Cerebellar nuclear complex (tissue), 1 donor: ENCODE data around the gene SERPINA12.
"Not testable (repeated sequence)": the region's sequence is repeated elsewhere in the genome, so short reads cannot be mapped to it uniquely, and the experiment has no call there.

Source experiments
- DNase-seq, 2 experiments: peaks; one replicate each; lab custom pipeline; 2025; lab: John Stamatoyannopoulos, UW

Gene SERPINA12

DNA sequence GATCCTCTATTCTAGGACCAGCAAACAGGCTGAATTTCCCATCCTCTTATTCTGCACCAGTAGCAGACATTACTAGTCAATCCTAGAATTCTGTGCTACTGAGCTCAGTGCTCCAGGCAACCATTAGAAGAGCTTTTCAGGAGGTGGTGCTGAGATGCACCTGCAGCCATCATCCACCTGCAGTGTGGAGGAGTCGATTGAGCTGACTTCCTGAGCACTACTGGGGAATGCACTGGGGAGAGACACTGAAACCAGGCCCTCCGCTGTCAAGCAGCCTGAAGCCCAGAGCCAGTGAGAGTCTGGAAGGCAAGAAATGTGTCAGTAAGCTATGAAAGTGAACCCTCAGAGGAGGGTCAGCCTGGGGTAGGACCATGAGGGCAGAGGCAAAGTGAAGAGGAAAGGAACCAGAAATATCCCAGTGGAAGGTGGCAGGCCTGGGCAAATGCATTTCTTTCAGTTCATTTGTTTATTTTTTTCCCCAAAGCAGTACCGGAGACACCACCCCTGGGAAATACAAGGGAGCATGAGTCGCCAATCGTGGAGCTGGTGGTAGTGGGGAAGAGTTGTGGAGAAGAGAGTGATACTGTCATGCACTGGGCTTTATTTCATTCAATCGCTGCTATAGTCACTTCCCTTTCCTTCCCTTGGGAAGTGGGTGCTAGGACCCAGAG lies 28.9 kb upstream of the SERPINA12 start:
- DNase-seq: no peak

DNA sequence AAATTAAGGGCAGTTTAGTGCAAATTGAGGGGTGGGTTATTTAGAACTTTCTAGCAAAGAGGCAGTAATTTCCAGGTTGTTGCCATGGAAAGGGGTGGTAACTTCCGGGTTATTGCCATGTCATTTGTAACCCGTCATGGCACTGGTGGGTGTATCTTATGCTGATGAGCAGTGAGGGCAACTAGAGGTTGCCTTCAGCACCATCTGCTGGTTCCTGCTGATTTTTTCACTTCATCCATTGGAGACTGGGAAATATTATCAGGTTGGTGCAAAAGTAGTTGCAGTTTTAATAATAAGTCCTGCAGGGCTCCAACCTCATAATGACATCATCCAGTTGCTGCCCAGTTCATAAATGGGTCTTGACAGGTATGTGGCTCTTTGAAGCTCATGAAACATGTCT lies 27.6 kb upstream of the SERPINA12 start:
- no peak for DNase-seq

DNA sequence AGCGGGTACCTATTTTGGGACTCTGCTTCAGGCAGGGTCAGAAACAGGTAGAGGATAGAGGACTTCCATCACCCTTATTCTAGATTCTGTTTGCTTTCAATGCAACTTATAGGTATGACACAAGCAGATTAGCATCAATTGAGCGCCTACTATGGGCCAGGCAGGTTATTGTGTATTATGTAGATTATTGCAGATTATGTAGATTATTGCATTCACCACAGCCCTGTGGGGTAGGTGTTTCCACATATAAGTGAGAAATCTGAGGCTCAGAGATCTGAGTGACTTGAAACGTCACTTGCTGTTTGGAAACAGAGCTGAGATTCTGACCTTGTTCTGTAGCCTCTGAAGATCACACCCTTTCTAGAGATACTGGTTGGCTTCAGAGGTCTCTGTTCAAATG lies 26.2 kb upstream of the SERPINA12 start:
- DNase-seq: no peak

DNA sequence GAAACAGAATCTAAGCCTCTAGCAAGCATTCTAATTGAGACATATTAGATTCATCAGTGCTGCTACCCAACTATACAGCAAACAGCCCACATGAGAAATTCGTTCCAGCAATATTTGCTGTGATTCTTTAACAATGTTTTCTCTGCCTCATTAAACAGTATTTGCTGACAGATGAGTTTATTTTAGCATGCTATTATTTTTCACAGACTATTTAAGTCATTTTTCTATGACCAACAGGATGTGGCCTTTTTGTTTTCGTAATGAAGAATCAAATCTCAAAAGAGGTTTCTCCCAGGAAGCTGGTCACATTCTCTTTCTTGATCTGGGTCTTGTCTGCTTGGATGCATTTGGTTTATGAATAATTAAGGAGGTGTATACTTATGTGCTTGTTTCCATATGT lies 23.2 kb upstream of the SERPINA12 start:
- DNase-seq: no peak

DNA sequence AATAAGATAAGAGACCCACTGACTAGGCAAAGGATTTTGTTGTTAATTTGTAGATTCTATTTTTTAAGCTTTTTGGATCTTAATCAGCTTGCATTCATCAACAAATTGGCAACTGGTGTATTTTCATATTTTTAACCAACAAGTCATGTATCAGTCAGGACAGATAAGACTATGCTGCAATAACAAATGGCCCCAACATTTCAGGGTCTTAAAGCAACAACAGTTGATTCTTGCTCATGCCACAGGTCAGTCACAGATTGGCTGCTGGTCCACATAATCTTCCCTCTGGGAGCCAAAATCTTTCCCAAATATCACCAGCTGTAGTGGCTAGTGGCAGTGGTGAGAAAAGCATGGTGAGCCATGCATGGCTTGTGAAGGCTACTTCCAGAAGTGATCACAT lies 21.9 kb upstream of the SERPINA12 start:
- no peak for DNase-seq

DNA sequence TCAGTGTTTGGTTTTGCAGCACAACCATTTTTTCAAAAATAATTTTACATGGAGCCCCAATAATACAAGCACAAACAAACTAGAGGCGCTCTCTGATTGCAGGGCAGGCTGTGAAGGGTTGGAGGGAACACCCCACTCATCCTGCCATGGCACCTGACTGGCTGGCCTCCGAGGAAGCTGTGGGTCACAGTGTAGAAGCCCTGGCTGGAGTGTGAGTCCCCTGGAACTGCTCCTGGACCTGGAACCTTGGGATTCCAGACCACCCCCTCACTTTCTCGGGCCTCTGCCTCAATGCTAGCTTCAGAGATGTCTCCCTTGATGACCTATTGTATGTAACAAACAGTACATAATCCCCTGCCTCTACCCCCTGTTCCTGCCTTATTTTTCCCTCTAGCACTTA lies 14.8 kb upstream of the SERPINA12 start:
- DNase-seq: no peak

DNA sequence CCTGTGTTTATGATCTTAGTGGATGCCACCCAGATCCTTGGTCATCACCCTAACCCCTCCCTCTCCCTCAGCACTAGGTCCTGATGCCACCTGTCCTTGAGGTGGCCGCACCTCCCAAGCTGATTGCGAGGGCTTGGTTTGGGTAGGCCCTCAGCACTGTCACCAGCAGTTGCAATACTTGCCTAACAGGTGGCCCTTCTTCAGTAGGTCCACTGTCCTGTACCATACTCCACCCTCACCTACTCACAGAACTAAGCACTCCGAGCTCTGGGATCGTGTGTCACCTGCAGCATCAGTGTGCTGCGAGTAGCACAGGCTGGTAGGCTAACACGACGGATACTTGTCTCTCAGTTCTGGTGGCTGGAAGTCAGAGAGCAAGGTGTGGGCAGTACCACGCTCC lies 14.0 kb upstream of the SERPINA12 start:
- DNase-seq: no peak

DNA sequence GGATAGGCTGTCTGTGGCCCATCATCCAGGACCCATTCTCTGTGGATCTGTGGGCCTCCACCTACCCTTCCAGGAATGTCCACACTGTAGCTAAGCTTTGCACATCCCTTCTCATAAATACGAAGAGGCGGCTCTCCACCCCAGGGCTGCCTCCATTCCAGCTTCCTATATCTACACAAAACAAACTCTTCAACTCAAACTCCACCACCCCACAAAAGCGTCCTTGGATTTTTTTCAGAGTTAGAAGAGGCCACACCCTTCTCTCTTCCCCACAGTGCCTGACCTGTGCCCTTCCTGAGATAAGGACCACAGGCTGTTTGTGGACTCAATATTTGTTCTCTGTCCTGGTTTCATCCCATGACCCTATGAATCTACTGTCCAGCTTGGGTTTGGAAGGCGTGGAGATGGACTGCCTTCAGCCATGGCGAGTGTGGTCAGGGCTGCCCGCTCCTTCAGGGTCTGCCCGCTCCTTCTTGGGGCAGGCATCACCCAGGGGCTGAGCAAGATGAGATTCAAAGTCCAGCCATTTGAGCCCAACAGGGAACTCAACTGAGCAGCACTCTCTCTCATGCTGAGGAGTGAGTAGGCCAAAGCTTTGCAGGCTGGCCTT lies 13.0 kb upstream of the SERPINA12 start:
- DNase-seq: no peak

DNA sequence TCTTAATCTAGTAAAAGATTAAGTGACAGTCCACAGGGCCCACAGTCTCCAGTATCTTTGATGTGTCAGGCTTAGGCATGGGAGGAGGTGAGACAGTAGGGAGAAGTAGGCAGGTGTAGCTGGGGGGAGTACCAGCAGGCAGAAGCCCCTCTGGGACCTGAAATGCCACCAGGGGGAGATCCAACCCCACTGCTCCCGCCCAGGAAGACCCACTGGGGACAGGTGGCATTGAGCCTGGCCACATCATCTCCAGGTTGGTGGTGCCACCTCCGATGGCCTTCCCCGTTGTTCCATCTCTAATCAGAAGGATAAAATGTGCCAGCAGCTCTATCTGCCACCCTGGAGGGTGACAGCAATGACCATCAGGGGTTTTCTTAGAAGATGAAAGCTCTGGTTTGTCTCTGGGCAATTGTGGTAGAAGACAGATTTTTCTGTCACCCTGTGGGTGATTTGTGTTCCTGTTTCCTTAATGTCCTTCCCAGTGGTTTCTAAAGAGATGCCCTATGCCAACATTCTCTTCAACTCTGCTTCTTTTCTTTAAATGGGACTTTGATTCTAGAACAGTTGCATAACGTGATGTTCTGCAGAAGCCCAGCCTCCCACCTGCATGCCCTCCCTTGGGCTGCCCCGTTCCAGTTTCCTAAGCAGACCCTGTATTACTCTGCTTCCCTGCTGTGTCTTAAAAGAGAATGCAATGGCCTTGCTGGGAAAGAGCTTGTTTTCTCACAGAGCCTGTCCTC lies 12.3 kb upstream of the SERPINA12 start:
- DNase-seq: no peak

DNA sequence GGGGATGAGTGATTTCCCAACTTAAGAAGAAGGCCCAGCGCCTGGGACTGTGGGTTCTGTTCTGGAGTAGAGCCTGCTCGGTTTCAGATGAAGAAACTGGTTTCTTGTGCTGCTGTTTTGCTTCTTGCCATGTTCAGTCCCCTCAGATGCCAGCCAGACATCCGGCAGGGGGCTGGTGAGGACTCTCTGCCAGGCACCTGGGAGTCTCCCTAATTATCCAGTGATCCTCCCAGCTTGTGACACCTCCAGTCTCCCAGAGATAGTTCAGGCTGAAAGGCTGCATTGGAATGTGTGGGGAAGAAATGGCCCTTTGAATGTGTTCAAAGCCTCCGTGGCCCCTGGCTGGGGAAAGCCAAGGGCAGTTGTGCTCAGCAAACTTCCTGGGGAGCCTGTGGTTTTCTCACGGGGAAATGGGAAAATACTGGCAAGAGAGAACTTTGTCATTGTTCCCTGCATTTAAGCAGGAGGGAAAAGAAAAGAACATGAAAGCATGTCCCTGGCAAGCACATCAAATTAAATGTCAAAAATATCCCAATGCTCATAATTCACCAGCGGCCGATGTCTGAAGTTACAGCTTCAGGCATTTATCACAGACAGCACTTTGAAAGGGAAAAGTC lies 8.5 kb upstream of the SERPINA12 start:
- DNase-seq: no peak

DNA sequence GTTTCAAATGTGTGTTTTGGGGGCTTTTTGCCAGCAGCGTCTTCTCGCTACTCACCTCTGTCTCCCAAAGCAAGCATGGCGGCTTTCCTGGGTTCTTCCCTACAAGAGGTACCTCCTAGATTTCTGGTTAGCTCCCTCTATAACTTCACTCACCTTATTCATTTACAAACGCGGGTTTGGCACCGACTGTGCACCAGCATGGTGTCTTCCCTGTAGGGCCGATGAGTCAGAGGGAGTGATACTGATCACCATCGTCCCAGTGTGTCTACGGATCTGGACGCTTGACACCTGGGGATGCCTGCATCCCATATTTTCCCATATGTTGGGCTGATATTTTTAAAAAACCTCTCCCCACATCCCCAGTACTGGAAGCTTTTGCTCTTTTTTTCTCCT lies 8.0 kb upstream of the SERPINA12 start:
- DNase-seq: no peak

DNA sequence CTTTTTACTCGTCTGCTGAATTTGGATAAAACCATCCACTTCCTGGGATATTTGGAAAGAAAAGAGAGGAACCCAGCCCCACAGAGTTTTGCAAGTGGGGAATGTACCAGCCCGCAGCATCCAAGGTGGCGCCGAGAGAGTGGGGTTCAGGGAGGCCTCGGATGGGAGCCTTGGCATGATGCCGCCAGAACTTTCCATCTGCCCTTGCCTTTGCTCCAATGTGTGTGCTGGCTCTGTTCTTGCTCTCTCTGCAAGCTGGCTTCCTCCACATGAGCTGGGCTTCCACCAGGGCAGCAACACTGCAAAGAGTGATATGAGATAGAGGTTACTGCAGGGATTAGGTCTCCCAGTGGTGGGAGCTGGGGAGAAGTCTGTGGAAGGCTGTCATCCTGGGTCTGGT lies 6.6 kb upstream of the SERPINA12 start:
- DNase-seq: no peak

DNA sequence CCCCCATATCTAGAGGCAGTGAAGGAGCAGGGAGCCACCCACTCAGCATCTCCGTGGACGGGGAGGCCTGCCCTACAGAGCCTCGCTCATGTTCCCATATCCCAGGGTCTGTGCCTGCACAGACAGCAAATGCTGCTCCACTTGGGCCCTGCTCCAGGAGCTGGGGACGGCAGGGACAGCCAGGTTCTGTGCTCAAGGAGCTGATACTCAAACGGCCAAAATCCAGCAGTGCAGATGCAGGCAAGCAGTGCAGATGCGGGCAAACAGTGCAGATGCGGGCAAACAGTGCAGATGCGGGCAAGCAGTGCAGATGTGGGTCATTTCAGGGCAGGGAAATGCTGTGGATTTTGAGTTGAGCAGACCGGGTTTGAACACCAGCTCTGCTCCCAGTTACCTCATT lies 6.2 kb upstream of the SERPINA12 start:
- no peak for DNase-seq

DNA sequence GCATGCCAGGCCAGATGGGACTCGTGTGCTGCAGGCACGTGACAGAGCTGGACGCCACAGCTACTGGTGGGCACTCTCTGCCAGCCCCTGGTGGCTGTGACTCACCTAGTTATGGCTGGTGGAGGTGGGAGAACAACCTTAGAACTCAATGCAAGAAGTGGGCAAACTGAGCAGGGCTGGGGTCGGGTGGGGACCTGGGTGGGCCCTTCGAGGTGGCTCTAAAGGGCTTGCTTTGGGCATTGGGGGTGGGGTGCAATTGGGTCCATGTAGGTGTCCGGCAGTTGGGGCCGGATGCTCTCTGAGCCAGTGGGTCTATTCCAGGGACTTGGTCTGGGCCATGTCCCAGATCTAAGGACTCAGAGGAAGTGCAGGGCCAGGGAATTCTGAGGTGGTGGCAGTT lies 5.1 kb upstream of the SERPINA12 start:
- DNase-seq: no peak

DNA sequence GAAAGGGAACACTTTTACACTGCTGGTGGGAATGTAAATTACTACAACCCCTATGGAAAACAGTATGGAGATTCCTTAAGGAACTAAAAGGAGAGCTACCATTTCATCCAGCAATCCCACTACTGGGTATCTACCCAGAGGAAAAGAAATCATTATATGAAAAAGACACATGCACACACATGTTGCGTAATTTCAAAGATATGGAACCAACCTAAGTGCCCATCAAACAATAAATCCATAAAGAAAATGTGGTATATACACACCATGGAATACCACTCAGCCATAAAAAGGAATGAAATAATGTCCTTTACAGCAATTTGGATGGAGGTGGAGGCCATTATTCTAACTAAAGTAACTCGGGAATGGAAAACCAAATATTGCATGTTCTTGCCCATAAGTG lies 1.2 kb upstream of the SERPINA12 start:
- DNase-seq: not testable (repeated sequence)

DNA sequence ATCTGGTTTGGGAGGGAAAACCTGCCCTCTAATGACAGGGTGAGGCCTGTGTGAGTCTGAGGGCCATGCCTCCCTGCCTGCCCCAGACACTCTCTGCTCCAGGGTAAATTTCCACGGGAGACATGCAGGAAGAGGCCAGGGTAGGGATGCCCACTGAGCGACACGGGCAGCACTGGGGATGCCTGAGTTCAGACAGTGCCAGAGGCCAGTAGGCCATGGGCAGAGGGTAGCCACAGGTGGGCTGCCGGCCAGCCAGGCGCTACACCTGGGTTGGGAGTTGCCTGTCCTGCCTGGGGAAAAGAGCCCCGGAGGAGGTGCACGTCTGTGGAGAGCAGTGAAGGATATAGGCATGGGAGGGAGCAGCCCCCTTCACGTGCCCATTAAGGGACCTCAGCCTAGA lies 3.6 kb downstream of the SERPINA12 start:
- DNase-seq: no peak

DNA sequence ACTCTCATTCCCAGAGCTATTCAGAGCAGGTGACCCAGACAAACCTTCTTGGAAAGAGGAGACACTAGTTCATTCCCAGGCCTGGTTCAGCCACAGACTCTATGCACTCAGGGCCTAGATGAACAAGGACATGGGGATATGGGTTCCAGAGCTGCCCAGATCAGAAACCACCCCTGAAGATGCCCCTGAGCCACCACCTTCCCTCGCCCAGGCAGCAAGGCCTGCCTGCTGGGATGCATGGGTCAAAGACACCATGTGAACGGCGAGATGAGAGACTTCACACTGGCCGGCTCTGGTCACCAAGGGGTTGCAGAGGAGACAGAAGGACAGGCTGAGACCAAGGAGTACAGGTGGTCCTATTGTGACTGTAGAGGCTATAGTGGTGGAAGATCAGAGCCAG lies 4.1 kb downstream of the SERPINA12 start:
- no peak for DNase-seq

DNA sequence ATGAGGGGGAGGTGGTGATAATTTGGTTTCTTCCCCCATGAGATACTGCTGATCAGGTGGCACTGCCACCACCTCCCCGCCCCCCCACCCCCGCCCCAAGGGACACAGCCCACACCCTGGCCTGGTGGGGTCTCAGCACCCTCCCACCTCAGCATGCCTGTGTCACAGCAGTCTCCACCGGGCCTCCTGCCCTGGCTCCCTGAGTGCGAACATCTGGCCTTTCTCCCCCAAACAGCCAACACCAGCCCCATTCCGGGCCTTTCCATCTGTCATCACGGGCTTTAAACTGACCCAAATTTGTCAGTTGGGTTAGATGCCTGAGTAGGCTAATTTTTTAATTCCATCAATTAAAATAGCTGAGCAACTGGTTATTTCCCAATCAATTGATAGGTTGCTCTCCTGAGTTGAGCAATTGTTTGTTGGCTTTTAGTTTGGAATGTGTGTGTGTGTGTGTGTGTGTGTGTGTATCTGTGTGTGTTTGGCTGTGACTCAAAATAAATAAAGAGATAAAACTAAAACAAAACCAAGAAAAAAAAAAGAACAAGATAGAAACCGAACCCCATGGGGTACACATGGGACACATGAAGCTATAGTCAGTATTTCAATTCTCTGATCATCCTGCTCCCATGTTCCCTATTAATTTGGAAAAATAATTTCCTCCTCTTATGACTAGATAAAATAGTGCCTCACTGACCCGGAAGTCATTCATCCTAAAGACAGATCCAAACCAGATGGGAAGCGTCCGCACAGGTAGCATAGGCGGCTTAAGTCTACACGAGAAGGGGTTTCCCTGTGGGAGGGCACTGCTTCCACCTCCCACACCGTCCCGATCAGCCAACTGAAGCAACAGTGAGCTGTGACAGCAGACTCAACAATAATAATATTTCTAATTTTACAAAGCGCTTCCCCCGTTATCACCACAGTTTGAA lies 7.4 kb downstream of the SERPINA12 start:
- DNase-seq: no peak

DNA sequence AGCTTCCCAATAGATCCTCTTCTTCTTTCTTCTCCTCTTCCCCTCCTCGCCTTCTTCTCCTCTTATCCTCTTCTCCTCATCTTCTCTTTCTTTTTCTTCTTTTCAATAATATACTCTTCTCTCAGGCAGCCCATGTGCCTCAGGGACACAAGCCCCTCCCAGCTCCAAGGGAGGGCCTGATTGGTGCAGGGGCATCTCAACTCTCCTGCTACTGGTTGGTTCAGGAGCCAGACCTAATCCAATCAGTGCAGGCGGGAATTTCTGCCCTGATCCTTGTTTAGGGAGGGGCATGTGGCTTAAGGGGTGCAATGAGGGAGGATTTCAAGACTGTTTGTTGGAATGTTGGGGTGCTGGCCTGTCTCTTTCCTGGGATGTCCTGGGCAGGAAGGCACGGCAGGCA lies 9.0 kb downstream of the SERPINA12 start:
- DNase-seq: no peak

DNA sequence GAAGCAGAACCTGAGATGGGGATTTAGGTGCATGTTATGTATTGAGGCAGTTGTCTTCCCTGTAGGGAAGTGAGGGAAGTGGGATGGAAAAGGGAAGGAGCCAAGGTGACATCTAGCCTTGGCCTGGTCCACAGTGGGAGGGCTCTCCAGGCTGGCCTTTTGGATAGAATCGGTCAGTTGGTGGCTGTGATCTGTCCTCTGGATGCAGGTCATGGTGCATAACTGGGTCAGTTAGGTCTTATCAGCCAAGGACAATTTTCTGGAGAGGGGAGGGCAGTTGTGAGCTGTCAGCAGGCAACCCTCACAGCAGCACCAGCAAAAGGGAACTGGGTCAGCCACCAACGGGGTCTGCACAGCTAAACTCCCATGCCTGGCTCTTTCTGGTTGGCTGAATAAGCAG lies 9.6 kb downstream of the SERPINA12 start:
- no peak for DNase-seq

DNA sequence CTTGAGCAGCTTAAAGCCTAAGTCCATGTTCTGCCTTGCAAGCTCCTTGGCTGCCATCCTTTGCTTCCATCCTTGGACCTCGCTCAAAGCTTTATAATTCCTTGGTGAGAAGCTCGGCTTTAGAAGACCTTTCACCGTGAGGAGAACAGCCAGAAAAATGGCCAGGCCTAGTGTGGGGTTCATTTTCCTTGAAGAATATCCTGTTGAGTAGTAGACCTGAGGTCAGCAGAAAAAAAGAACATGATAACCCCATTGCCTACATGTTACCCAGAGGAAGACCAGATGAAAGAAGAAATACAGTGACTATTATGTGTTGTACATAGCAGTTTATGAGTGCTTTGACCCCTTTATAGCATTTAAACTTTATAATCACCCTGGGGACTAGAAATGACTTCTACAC lies 11.1 kb downstream of the SERPINA12 start:
- no peak for DNase-seq

DNA sequence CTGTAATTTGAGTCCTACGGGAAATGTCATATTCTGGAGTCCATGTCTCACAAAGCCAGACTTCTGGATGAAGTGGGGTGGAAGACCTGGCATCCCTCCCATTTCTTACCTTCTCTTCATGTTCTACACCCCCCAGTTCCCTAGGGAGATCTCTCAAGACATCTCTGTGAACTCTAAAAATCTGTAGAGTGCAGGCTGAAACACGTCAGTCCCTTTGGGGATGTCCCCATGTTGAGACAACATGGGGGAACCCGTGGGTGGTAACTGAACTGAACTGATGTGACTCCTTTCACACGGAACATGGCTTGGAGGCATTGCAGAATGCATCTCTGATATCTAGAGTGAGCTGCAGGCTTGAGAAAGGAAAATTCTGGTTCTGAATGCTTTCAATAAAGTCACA lies 15.2 kb downstream of the SERPINA12 start:
- no peak for DNase-seq
